HG03520 (cell line): ENCODE data around the gene ANKRD63.

Source experiments
- ATAC-seq: cut with Tn5 transposase; IDR thresholded peaks from one replicate; pipeline ENCODE4 v1.9.1; 2021; ENCODE audit warnings: mild to moderate bottlenecking, moderate library complexity; ENCODE audit not compliant: unreplicated experiment

ANKRD63 gene

GRCh38 chr15:40245666-40246450 is 37.0 kb downstream of the ANKRD63 start:
- no peak for ATAC-seq

DNA sequence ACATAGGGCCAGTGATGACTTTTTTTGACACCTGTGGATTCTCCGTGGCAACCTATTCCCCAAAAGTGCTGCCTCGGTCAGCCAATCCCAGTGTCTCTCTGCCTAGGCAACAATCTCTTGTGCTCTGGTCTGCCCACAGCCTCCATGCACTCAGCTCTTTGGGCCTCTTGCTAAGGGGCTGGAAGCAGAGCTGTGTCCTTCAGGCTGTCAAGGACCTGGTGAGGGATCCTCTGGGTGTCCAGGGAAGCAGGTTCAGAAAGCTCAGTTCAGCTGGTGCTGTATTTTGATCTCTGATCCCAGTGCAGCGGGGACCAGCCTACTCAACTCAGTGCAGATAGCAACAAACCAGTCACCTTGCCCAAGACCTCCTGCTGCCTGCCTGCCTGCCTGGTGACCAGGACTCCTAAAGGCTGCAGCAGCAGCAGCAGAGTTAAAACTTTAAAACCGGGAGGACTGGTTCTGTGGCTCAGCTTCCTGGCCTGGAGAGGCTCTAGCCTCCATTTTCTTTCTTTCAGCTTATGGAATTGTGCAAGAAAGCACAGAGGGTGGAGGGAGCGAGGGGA is 37.8 kb downstream of the ANKRD63 start:
- ATAC-seq: no peak

- no peak for ATAC-seq
These were observed 39.6 kb downstream of the ANKRD63 start for GRCh38 chr15:40243126-40243810.

- ATAC-seq: no peak
These were observed 40.3 kb downstream of the ANKRD63 start for GRCh38 chr15:40242601-40243000.

DNA sequence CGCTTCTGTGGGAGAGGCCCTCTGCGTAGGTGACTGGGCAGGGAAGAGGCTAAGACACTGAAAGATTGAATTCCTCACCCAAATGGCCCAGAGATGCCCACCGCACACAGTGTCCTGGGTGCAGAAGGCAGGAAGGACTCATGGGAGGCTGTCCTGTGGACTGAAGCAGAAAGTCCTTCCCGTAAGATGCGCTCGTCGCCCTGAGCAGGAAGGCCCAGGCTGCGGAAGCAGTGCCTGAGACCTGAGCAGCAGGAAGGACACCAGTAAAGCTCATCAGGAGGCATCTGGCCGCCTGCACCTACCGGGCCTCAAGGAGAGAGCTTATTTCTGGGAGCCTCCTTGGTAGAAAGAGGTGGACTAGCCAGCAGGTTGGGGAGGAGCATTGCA is 40.7 kb downstream of the ANKRD63 start:
- no peak for ATAC-seq

GRCh38 chr15:40241269-40242212 is 41.3 kb downstream of the ANKRD63 start:
- ATAC-seq: no peak

DNA sequence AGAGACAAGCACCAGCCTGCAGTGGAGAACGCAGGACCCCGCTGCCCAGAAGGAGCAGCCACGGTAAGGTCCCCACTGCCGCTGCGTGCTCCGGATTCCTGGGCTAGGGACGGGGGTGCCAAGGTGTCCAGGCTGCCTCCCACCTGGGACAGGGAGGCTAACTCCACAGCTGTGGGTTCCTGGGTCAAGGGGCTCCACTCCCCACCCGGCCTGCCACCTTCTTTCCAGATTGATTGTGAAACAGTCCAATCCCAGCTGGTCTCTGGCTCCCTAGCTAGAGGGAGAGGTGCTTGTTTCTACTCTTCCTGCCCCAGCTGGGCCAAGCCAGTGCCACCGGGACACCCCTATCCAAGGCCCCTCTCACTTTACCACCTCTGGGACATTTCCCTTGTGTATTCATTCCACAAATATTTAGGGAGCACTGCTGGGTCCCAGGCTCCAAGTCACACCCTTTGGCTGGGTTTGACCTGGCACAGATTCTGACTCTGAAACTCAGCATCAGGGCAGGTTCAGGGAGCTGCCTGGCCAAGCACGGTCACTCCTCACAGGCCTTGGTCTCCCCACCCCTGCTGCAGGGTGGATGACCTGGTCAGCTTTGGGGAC is 42.1 kb downstream of the ANKRD63 start:
- ATAC-seq: no peak

DNA sequence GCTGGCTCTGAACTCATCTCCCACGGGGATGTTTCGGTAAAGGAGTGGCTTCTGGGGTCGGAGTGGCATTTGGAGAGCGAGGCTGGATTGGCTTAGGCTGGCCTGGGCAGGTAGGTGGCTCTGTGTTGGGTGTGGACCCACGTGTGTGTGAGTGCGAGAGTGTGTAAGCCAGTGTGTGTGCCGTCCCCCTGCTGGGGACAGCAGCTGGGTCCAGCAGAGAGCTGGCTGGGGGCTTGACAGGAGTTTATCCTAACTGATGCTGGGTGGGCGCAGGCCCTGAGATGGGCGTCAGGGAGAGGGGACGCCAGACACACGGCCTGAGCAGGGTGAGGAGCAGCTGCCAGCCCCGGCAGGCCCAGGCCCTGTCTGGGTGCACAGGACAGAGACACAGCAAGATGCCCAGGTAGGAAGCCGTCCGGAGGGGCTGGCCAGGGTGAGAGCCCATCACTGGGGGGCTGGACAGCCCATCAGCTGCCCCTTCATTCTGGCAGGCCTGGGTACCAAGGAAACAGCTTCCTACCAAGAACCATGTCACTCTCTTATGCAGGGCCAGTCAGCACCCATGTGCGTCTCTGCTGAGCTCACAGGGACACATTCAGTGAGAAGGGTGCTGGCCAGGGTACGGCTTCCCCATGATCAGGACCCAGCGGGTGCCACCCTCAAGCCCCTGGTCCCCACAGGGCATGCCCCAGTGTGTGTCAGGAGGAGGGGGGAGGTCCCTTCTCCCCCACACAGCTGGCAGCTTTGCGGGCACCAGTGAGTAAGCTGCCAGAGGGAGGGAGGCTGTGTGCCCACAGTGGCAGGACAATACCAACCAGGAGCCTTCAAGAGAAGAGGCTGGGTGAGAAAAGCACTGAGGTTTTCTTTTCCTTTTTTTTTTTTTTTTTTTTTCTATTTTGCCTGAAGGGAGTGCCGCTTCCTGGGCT is 42.9 kb downstream of the ANKRD63 start:
- no peak for ATAC-seq

GRCh38 chr15:40239404-40239692 is 43.5 kb downstream of the ANKRD63 start:
- ATAC-seq: no peak

GRCh38 chr15:40238532-40239403 is 44.1 kb downstream of the ANKRD63 start, which contains the start of gene PAK6:
PAK6 (plus strand) TSS chr15:40239063; CDS start chr15:40264786, 25,723 bp downstream.
- no peak for ATAC-seq

DNA sequence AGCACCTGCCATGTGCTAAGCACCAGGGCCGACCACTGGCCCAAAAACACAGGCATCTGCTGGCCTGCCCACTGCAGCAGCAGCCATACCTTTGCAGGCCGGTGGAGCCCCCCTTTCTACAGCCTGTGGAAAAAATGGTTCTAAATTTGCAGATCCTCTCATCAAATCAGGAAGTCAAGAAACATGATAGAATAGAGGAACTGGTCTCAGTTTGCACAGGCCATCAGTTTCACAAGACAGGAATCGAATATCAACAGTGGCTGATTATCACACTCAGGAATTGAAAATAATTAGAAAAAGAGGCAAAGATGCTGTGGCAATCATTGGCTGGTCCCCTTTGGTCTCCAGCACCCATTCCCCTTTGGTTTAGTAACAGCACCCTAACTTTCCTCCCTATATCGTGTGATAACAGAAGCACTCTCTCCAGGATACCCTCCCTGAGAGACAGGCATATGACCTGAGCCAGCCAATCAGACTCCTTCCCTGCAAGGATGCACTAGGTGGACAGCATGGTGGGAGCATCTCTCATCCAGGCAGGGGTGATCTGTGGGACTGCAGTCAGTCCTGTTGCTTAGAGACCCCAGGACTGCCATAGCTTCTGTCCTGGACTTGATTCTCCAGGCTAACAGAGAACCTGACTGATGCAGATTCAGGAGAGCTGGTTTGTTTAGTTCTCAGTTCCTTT is 47.5 kb downstream of the ANKRD63 start:
- no peak for ATAC-seq

GRCh38 chr15:40234783-40235182 is 48.1 kb downstream of the ANKRD63 start:
- ATAC-seq: no peak

GRCh38 chr15:40233727-40234577 is 48.9 kb downstream of the ANKRD63 start:
- ATAC-seq: no peak

DNA sequence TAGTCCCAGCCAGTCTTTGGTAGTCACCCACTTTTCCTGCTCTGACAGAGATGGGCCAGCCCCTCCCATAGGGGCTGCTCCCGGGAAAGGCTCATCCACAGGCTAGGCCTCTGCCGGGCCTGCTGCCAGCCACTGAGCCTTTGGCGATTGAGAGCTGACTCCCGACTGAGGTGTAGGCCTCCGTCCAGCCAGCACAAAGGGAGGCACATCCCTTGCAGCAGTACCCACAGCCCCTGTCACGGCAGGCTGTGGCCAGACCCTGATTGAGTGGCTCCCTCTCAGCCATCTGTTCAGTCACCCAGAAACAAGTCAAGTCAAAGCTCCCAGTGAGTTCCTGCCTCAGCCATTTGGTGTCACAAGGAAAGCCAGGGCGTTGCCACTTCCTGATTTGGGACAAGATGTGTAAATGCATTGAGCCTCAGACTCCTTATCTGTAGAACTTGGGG is 50.2 kb downstream of the ANKRD63 start:
- no peak for ATAC-seq
